Nucleus accumbens (tissue), 56 donors: Measurements from ENCODE around the gene PTPRN2.

Experiments used
- DNase-seq, 56 donors: peaks; one replicate each; lab custom pipeline; 2025; lab: John Stamatoyannopoulos, UW

Gene PTPRN2

DNA sequence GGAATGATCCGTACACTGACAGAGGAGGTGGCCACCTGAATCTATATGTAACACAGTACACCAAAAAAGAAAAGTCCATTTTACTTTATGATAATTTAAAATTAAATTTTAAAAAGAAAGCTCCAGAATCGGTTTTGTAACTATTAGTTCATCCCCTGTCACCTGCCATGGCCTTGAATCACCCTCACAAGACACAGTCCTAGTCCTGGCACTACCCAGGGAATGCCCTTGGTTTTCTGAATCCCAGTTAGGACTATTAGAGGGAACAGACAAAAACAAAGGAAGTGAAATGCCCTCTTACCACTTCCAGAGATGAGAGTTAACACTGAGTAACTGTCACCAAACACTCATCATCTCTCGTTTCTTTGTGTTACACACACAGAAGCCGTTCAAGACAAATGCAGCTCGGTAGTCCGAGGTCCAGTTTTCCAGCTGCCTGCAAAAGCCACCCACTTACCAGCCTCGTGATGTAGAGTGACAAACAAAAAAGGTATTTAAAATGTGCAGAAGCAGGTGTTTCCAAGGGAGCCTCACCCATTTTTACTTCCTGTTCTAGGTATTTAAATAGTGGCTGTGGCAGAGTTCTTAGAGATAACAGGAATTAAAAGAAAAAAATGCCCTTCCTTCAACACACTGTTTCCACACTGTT lies 6.1 kb downstream of the PTPRN2 start:
- DNase-seq = no peak

DNA sequence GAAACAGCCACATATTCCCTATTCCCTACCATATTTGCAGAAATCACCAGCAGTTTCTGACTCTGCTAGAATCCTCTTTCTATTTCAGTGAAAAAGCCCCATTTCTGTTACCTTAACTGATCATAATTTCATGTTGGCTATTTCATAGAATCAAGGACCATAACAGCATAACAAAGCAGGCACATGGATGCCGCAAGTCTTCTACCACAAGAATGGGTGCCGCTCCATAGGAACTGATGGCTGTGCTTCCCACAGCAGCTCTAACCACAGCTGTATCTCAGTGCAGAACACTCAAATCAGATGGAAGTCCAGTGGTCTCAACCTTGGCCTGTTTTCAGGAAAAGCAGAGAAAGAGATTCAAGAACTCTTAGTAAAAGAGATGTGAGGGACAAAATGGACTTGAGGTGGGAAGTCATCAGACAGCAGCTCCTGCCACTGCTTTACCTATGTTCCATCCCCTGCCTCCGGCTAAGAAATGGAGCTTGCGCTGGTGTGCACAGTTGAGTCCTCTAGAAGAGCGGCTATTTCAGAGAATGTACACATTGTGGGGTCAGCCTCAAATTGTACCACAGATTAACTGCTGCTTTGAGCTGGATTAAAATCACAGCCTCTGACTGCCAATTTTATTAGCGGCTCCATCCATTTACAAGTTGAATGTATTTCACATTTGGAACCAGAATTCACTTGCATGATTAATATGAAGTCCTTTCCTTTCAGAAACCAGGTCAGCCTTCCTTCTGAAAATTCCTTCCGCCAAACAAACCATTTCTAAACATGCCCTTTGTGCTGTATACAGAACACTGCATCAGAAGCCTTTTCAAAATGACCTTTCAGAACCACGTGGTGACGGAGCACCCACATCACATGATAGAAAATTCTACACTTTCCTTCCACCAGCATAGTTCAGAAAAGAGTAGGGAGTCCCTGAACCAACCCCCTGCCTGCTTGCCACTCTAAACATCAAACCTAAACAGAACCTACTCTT lies 7.7 kb downstream of the PTPRN2 start:
- DNase-seq = no peak

DNA sequence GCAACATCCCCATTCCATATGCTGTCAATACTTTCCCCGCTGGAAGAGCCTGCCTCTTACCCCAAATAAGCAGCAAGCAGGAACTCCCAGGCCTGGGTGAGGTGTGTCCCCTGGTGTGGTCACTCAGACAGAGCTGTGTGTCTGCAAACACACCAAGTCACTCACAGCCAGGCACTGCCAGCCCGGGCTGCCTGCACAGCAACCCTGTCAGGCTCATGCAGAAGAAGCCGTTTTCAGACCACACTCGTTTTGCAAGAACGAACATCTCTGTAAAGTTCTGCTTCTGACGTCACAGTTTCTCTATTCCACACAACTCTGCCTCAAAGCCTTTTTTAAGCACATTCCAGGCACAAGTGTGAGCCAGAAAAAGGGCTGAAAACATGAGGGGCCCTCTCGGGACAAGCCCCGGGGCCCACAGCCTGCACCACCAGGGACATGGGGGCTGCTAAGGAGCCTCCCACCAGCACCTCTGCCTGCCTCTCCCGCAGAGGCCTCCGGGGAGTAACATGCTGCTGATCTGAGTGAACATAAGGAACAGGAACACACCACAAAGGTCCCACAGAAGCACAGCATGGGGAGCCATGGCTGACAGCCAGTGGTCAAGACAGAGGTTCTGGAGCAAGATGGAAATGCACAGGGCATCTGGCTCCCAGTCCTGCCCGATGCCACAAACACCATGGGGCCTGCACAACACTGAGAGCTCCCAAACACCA lies 11.4 kb downstream of the PTPRN2 start:
- DNase-seq = no peak

DNA sequence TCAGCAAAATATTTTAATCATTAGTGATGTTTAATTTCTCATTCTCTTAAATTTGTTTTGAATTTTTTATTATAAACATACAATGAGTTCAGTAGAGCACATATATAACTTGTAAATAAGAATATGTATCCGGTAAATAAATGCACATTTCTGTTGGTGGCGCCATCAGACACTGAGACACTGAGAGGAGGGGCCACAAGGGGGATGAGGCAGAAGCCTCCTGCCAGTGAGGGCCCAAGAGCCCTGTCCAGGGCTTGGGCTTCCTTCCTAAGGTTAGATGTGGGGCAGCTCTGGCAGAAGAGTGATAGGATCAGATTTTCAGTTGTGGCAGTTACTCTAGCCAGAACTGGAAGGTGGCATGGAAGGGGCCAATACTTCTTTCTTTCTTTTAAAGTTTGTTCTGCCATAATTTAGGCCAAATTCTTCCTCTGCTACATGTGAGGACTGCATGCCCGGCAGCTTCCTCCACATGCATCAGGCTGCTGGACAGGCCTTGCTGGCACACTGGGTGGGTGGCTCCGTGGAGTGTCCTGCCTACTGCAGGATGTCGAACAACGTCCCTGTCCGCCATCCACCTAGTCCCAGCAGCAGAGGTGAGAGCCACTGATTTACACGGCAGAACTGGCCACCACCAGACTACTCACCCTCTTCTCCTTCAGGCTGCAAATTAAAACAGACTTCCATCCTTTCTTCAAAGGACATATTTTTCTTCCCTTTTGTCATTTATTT lies 13.2 kb downstream of the PTPRN2 start:
- no peak for DNase-seq

DNA sequence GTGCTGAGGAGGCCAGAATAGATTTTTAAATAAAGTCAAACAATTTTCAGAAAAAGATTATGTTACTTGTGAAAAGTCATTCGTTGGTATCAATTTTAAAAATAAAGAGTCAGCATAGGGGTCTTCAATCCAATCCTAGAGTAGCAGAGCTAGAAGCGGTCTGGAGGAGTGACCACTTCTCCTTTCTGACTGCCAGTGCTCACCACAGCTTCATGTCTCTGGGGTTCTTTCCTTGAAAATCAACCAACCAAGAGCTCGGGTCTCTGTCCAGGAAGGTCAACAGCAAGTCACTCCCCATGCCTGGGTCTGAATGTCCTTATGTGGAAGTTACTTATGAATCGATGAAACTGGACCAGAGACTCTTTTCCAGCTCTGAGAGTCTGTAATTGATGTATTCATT lies 14.3 kb downstream of the PTPRN2 start:
- DNase-seq = no peak

DNA sequence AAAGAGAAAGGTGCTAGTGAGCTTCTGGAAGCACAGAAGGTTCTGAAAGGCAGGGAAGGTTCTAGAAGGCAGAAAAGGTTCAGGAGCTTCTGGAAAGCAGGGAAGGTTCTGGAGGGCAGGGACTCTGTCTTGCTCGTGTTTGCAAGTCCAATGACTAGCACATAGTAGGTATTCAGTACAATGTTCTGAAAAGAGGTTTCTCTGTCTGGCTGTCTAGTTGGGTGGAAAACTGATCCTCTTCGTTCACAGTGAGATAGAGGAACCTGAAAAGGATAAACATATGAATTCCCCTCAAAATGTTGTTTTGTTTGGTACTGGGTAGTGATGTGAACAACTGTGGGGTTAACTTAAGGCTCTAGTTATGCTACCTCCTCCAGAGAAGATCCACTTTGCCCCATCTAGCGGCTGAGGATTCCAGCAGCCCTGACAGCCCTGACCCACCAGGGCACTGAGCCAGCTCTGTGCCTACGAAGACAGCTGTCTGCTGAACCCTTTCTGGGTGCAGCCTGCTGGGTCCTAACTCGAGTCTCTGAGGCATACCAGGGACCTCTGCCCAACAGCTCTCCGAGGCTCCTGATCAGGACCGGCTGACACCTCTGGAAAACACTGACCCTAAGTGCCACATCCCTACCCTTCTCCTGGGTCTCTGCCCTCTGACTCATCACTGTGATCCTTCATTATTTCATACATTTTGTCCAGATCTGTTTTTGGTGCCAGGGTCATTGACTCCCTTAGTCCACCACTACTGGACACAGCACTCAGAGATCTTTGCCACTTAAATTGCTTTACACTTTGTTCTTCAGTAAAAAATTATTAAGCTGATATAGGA lies 15.4 kb downstream of the PTPRN2 start:
- DNase-seq = peak in 2 of 56 donors; percentile 16 to 20

DNA sequence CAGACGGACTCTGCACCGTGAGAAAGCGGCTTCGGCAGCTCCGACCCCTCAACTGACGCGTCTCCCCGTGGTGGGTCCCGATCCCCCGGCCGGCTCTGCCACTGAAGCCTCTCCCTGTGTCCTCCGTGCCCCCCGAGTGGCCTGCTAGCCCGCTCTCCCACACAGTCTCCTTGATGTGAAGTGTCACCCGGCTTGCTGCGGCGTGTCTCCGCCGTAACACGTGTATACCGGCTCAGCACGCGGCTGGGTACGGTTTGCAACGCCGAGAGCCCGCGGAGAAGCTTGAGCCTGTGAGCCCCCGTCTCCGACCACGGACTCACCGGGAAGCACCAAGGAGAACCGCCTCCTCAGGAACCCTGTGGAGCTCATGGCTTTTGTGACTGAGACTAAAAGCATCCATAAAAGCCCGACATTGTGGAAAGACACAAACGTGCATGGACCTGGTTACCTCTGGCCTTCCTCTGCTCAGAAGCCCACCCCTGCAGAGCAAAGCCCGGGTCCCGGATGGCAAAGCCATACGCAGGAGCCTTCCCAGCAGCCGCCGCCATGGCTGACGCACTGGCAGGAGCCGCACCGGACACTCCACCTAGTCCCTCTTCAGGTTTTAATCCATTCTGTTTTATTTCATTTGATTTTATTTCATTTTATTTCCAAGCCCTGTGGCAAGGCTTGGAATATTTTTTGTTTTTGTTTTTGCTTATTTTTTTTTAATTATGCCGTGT lies 17.0 kb downstream of the PTPRN2 start:
- DNase-seq = no peak

DNA sequence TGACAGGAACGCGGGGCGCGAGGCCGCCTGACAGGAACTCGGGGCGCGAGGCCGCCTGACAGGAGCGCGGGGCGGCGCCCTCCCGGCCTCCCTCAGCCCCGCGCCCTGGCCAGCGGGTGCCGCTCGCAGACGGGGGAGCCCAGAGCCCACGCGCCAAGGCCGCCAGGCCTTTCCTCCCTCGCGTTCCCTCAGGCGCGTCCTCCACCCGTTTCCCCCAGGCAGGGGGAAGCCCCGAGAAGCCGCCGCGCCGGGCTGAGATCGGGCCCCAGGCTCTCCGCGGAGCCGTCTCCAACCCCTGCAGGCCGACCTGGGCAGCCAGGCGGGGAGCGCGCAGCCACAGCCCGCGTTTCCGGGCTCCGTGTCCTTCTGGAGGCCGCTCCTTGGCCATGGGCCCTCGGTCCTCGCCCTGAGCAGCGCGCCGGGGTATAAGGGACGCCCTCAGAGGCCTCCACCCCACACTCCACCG lies 17.7 kb downstream of the PTPRN2 start:
- no peak for DNase-seq

DNA sequence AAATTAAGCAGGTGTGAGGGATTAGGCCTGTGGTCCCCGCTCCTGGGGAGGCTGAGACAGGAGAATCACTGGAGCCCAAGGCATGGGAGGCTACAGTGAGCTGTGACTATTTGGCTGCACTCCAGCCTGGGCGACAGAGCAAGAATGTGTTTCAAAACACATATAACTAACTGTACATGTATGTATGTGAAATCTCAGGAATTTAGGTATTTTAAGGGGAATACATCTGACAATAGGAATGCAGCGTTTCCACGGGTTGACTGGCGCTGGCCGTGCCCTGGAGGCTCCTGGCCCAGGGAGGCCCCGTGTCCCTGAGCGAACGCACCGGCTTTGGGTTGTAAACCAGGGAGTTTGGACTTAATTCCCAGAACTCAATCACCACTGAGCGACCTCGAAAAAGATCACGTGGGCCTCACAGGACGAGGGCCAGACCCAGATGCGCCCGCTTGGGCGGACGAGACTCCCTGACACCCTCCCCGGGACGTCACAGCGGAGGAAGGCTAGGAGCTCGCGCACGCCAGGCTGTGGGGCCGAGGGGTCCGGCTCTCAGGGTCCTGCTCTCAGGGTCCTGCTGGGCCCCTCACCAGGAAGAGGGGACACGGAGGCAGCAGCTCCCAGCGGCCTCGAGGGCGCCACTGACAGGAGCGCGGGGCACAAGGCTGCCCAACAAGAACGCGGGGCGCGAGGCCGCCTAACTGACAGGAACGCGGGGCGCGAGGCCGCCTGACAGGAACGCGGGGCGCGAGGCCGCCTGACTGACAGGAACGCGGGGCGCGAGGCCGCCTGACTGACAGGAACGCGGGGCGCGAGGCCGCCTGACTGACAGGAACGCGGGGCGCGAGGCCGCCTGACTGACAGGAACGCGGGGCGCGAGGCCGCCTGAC lies 18.4 kb downstream of the PTPRN2 start:
- no peak for DNase-seq

DNA sequence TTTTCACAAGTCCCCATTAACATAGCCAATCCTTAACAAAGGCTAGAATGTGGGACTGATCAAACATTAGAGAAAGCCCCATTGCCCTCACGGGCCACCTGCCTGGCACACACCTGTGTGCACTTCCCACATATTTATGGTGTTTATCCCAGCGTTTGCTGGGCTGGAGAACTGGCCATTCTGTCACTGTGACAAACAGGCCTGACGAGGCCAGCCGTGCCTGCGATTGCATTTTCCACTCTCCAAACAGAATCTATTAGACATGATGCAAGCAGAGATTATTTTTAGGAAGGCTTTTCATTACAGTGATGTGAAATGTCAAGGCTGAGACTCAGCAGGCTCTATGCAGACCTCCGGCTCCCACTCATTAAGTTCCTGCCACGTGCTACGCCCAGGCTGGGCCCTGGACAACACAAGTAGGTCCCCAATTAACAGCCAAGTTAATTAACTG lies 20.4 kb downstream of the PTPRN2 start:
- no peak for DNase-seq

DNA sequence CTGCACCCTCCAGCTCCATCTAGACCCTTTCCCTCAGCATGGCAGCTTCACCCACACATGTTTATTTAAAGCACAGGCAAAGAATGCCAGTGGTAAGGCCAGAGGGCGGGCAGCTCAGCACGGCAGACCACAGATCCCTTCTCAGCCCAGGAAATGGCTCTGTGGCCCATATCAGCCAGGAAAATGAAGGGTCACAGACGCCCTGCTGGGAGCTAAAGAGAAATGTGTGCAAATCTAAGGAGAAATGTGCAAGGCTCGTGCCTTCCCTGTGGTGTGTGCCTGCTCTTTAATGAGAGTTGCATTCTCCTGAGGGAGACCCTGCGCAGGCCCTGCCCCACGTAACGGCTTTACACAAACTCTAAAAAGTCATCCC lies 23.0 kb downstream of the PTPRN2 start:
- no peak for DNase-seq

DNA sequence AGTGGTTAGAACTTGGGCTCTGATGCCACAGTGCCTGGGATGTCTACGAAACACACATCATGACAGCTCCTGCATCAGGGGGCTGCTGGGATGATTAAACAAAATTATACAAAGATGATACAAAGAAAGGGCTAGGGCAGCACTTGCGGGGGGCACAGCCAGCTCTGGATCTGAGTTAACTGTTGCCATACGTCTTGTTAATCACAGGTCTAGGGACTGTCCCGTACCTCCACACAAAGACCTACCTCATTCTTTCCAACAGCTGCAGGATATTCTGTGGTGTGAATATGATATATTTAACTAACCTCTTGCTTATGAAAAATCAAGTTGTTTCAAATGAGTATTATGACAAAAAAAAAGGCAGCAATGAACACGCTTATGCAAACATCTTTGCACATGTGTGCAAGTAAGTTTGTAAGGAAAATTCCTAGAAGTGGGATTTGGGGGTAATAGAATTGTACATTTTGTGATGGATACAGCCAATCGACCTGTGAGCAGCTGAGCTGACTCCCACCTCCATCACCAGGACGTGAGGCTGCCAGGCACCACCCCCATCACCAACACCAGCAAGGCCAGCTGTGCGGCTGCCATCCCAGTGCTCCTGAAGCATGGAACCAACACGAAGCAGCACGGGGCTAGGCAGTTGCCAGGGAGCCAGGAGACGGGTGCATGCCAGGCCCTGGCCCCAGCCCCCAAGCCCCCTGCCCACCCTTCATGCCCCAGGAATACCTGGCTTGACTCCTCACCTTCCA lies 23.5 kb downstream of the PTPRN2 start:
- no peak for DNase-seq

DNA sequence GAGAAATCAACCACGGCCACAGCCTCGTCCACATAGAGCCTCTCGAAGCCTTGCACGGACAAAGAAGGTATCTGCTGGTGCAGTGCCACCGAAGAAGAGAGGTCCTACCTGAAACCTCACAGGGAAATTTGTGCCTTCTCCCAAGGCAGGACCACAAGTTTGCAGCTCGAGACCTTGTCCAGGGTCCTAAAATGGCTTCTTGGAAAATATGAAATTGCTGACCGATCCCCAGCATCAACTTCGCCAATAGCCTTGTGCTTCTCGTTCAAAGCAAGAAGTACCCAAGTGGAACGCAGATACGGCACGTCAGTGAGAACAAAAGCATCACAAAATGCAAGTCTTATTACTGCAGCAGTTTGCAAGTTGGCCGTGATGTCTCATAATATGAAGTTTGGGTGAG lies 24.6 kb downstream of the PTPRN2 start:
- no peak for DNase-seq

DNA sequence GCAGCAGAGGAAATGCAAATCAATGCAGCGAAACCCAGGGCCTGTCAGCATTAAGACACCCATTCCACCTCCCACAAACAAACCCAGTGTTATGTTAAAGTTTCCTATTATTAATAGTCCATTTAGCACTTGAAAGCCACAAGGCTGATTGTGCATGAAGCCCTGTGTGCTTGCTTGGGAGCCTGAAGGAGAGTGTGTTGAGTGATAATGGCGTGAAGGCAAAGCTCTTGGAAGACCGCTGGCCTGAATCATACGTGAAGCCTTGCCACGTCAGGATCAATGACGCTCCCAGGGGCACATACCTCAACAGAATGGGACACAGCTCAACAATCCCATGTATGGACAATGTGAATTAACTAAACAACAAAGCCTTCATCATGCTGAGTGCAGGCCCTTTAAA lies 25.1 kb downstream of the PTPRN2 start:
- DNase-seq = no peak

DNA sequence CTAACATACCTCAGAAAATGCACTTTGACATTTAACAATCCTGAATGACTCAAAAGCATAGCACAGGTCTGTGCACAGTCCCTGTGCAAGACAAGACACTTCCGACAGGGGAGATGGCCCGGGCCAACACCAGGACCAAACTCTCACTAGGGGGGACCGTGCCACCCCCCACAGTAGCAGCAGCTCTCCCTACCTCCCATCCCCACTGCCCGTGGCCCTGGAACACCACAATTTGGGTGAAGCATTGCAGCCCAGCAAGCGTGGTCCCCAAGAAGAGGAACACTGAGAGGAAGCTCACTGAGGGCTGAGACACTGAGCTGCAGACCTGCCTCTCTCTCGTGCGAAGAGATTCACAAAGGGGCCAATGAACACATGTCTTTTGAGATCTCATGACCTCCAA lies 26.0 kb downstream of the PTPRN2 start:
- DNase-seq = no peak

DNA sequence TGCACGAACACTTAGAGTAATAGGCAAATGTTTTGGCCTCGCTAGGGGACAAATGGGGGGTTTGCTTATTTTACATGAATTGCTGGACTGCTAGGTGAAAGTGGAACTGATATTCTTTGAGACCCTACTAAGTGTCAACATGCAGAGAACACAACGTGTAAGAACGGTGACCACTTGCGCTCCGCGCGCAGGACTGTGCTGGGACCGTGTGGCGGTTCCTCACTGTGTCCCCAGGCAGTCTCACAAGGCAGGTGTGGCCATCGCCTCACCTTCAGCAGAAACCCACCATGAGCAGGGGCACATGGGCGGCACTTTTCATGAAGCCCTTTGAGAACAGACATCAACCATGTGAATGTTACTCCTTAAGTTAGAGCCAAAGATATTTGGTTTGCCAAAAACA lies 27.2 kb downstream of the PTPRN2 start:
- no peak for DNase-seq

DNA sequence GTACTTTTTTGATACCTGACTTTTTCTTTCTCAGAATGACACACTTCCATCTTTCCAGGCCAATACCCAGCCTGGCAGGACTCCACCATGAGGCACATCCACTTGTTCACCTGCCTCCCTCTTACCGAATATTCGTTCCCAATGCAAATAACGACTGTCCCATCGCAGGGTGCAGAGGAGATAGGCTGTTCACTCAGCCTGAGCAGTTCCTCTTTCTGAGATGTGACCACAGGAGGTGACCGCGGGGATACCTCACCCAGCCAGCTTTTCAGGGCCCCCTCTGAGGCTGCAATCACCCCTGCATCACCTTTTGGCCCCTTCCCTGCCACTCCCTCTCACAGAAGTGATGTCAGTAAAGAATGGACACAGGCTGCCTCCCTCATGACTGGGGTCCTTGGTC lies 28.3 kb downstream of the PTPRN2 start:
- no peak for DNase-seq
